Bronchial epithelial cell (primary cell): ENCODE results near the gene TCF4. TPM values are rescaled to one million over a fixed set of nuclear protein-coding genes. Genes with fewer than 3 reads are reported as not detected.
A peak's percentile ranks its signal among the peaks of the same experiment; 100 is the strongest.

Source experiments
- DNase-seq: peaks from one replicate; pipeline ENCODE4 v3.0.0-alpha.2; 2010; ENCODE audit warnings: low read depth
- FAIRE-seq: peaks from 2 replicates; lab custom pipeline; 2011; peaks lifted over from hg19 to GRCh38; lab: Jason Lieb, UNC
- H3K27me3 ChIP-seq: 2 replicates; pipeline ENCODE4 v1.5.1; 2011; ENCODE audit warnings: low read length; ENCODE audit not compliant: control insufficient read depth, insufficient read depth
- H3K36me3 ChIP-seq: 2 replicates; pipeline ENCODE4 v1.5.1; 2011; ENCODE audit warnings: low read length; ENCODE audit not compliant: control insufficient read depth, insufficient read depth
- H3K4me3 ChIP-seq: 2 replicates; pipeline ENCODE4 v1.5.1; 2011; ENCODE audit warnings: mild to moderate bottlenecking, low read depth, low read length, control low read depth
- total RNA-seq: library from RNA; depleted of rRNA; stranded (reverse); fragments of >200 nt; gene quantifications from 2 replicates; pipeline ENCODE4 v1.2.1, GENCODE V29; 2014
- TF ChIP-seq, protein P1 (sequence below): IDR thresholded peaks from 2 replicates; pipeline ENCODE4 v1.5.1; 2011; ENCODE audit warnings: mild to moderate bottlenecking, moderate library complexity, low read length, control low read depth, inconsistent platforms; ENCODE audit not compliant: insufficient read depth, severe bottlenecking

Gene TCF4
- total RNA-seq, 1 donor from 2014 or later, result 10.0 TPM

DNA sequence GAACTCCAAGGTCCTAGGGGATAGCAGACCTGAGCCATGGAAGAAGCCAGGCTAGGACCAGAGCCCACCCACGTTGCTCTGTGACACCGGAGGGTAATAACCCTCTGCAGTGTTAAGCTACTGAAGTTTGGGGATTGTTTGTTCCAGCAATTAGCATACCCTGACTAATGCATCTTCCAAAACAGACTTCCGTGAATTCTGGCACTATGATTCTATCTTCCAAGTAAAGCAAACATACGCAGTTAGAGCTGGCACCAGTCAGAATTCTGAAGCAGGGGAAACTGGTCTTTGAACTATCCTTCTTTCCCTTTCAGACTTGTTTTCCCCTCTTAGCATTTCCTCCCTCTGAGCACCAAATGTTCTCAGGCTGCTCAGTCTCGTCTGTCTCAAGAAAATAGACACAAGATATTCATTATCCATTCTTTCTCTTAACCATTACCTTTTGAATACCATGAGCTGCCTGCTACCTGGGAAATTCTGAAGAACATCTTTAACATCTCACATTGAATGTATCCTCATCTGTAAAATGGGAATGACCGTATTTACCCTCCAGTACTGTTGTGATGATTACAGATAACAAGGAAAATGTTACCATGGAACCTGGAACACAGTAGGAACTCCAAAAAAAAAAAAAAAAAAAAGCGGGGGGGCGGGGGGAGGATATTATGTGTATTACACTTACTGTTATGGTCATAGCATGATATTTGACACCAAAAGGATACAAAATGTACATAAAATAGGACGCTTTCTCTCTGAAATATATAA, 108.2 kb downstream of the TCF4 start:
- no peak for DNase-seq
- no peak overlapping the region for H3K4me3 ChIP-seq
- no peak for FAIRE-seq
- no peaks in the 10 kb centered on the region for H3K27me3 ChIP-seq
- TF ChIP-seq, protein P1, sequence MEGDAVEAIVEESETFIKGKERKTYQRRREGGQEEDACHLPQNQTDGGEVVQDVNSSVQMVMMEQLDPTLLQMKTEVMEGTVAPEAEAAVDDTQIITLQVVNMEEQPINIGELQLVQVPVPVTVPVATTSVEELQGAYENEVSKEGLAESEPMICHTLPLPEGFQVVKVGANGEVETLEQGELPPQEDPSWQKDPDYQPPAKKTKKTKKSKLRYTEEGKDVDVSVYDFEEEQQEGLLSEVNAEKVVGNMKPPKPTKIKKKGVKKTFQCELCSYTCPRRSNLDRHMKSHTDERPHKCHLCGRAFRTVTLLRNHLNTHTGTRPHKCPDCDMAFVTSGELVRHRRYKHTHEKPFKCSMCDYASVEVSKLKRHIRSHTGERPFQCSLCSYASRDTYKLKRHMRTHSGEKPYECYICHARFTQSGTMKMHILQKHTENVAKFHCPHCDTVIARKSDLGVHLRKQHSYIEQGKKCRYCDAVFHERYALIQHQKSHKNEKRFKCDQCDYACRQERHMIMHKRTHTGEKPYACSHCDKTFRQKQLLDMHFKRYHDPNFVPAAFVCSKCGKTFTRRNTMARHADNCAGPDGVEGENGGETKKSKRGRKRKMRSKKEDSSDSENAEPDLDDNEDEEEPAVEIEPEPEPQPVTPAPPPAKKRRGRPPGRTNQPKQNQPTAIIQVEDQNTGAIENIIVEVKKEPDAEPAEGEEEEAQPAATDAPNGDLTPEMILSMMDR, result no peak
- H3K36me3 ChIP-seq, result no peaks in the 10 kb centered on the region

DNA sequence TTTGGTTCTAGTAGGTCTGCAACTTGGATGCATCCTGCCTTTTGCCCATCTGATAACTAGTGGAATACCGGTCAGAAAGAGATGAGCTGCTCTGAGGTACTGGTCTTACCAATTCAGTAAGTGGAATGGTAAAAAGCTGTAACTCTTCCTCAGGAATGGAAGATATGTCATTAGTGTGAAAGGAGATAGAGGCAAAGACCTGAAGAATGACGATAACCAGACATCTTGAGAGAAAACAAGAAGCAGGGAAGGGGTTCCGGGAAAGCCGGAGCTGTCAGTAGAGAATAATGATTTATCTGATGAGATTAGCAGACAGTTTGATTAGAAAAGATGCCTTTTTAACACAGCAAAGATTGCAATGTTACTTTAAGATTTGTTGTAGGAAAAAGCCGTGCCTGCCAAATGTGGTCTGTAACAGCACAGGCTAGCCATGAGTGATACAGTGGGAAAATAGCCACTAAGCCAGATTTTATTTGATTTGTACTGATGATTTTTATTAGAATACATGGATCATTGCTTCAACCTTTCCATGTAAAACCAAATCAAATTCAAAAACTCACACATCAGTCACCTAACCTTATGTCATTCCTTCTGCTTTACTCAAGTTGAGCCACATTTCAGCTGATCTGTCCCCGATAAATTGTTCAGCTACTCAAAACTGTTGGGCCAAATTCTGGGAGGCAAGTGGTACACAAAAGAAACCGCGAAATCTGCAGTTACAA, 110.0 kb downstream of the TCF4 start:
- DNase-seq (no peak), FAIRE-seq (no peak)
- Histone ChIP-seq H3K36me3 (no peaks in the 10 kb centered on the region), H3K27me3 (no peaks in the 10 kb centered on the region), H3K4me3 (peak overlapping the region; percentile 25)
- TF ChIP-seq, protein P1, result no peak

DNA sequence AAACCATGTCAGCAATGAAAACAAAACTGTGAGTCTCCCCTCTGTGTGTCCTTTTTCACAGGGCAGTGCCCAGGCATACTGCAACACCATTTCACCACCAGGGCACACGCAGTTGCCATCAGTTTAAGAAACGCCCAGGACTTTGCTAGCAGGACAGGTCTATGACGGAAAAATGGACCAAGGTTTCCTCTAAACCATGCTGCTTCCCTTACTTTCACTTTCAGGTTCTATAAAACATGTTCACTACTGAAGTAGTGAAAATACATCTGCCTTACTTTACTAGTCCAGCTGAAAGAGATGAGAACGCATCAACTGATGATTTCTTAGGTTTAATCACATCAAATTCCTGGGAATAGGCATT, 110.5 kb downstream of the TCF4 start:
- Histone ChIP-seq H3K36me3 (no peaks in the 10 kb centered on the region), H3K4me3 (peak overlapping the region; percentile 25), H3K27me3 (no peaks in the 10 kb centered on the region)
- TF ChIP-seq, protein P1, result peak; percentile 33
- peak; percentile 28 for FAIRE-seq
- DNase-seq, result peak; percentile 37

DNA sequence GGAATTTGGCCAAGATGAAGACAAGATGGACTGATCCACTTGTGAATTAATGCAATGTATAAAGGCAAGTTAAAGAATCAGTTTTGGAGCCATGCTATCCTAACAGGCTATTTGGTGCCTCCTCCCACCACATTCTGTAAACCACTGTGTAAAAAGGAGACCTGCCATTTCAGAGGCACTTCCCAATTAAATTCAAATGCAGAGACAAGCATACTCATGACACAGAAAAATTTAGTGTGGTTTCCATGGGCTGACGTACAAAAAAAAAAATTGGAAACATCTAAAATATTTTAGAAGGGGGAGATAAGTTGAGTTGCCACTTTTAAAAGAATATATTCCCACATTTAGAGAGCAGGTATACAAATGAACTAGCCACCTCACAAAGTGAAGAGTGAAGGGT, 112.1 kb downstream of the TCF4 start:
- H3K27me3 ChIP-seq, result no peaks in the 10 kb centered on the region
- DNase-seq, result no peak
- no peak for FAIRE-seq
- TF ChIP-seq, protein P1, result no peak
- no peaks in the 10 kb centered on the region for H3K36me3 ChIP-seq
- no peak overlapping the region for H3K4me3 ChIP-seq

DNA sequence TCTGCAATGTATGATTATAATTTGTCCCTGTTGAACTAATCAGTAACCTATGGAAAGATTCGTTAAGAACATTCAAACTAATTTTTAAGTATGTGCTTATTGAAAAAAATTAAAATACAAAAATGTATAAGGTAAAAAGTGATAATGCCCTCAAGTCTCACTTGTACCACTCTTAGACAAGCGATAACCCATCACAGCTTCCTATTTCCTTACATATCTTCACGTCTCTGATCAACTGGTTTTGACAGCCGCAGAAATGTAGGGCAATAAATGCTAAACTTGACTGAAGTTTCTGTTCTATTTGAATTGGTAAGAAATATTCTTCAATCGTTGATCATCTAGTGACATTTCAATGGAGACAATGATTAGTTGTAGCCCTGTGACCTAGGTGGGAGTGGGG, 112.5 kb downstream of the TCF4 start:
- no peaks in the 10 kb centered on the region for H3K36me3 ChIP-seq
- FAIRE-seq (no peak), DNase-seq (no peak)
- no peaks in the 10 kb centered on the region for H3K27me3 ChIP-seq
- H3K4me3 ChIP-seq, result no peak overlapping the region
- TF ChIP-seq, protein P1, result no peak

DNA sequence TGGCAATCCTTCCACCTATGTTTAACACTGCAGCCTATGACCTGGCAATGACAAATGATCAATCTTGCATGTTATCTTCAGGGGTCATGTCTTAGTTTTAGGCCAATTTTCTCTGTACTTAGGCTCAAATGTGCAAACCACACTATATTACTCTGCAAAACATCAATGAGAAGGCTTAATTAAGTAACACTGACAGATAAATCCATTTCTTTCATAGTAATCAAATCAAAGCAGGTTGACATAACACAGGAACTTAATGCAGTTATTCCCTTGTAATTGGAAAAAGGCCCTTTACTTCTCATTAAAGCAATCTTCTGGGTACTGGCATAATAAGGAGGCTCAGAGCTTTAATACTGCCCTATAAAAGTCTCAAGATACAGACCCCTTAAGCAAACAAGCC, 114.4 kb downstream of the TCF4 start:
- DNase-seq (no peak), FAIRE-seq (no peak)
- Histone ChIP-seq H3K36me3 (no peaks in the 10 kb centered on the region), H3K4me3 (no peak overlapping the region), H3K27me3 (no peaks in the 10 kb centered on the region)
- TF ChIP-seq, protein P1, result no peak
